Effector memory CD4-positive, alpha-beta T cell (primary cell): Measurements from ENCODE around the gene CTAG2.

Source experiments
- DNase-seq, 3 donors: peaks; one replicate each; pipeline ENCODE4 v3.0.0-alpha.2; 2020
- H3K27ac ChIP-seq: 2 replicates; pipeline ENCODE4 v1.7.0; 2013; ENCODE audit warnings: mild to moderate bottlenecking, low read length, moderate library complexity; ENCODE audit not compliant: insufficient read depth, poor library complexity, severe bottlenecking
- H3K27me3 ChIP-seq: replicated peaks from 2 replicates; pipeline ENCODE4 v1.7.0; 2013; ENCODE audit warnings: mild to moderate bottlenecking, low read length; ENCODE audit not compliant: insufficient read depth, control insufficient read depth, poor library complexity, severe bottlenecking
- H3K36me3 ChIP-seq: 2 replicates; pipeline ENCODE4 v1.7.0; 2013; ENCODE audit warnings: mild to moderate bottlenecking, low read length, moderate library complexity; ENCODE audit not compliant: control insufficient read depth, insufficient read depth
- H3K4me1 ChIP-seq: 2 replicates; pipeline ENCODE4 v1.7.0; 2013; ENCODE audit warnings: low read length, mild to moderate bottlenecking; ENCODE audit not compliant: control insufficient read depth, insufficient read depth, poor library complexity, severe bottlenecking
- H3K4me3 ChIP-seq: 2 replicates; pipeline ENCODE4 v1.7.0; 2013; ENCODE audit warnings: low read length, low read depth, mild to moderate bottlenecking; ENCODE audit not compliant: insufficient read depth, poor library complexity, severe bottlenecking
- H3K9me3 ChIP-seq: 2 replicates; pipeline ENCODE4 v1.7.0; 2013; ENCODE audit warnings: mild to moderate bottlenecking, low read length, moderate library complexity; ENCODE audit not compliant: control insufficient read depth

Gene CTAG2

DNA sequence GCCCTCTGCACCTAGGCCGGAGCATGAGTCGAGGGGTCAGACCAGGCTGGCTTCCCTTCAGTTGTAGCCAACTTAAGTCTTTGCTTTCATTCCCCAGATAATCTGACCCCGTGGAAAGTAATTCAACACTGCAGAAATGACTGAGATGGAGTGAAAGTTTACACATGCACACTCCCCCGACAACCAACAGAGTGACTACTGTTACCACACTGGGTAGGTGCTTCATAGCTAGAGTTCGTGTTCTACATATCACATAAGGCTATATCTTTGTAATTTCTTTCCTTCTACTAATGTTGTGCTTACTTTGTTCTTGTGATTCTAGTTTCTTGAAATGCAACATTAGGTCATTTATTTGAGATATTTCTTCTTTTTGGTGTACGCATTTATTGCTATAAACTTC is 7.2 kb upstream of the CTAG2 start:
- H3K4me3 ChIP-seq, result no peak overlapping the region
- no peaks in the 10 kb centered on the region for H3K4me1 ChIP-seq
- no peak for DNase-seq
- H3K27ac ChIP-seq, result no peak overlapping the region
- H3K9me3 ChIP-seq, result no peaks in the 10 kb centered on the region
- no peaks in the 10 kb centered on the region for H3K27me3 ChIP-seq
- H3K36me3 ChIP-seq, result no peaks in the 10 kb centered on the region

DNA sequence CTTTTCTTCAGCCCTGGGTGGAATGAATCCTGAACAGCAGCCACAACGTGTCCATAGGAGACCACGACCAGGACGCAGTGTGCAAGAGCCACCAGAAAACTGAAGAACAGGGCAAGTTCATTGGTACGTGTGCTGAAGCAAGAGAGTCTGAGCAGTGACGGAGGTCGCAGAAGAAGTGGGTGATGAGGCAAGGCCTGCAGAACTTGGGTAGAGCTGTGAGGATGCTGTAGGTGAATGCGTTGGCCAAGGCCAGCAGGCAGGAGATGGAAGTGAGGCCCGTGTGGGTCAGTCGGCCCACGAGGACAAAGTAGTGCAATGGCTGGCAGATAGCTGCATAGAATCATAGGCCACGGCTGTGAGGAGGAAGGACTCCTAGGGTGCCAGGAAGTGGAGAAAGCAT is 5.6 kb upstream of the CTAG2 start:
- Histone ChIP-seq H3K4me3 (no peak overlapping the region), H3K36me3 (no peaks in the 10 kb centered on the region)

GRCh38 chrX:154658187-154658586 is 4.8 kb upstream of the CTAG2 start:
- no peak for DNase-seq
- Histone ChIP-seq H3K27ac (no peak overlapping the region), H3K27me3 (no peaks in the 10 kb centered on the region), H3K9me3 (no peaks in the 10 kb centered on the region), H3K4me3 (no peak overlapping the region), H3K36me3 (no peaks in the 10 kb centered on the region), H3K4me1 (no peaks in the 10 kb centered on the region)

More for the DNA sequence above, 5.6 kb upstream of the CTAG2 start:
- Histone ChIP-seq H3K4me1 (no peaks in the 10 kb centered on the region), H3K27ac (no peak overlapping the region), H3K9me3 (no peaks in the 10 kb centered on the region), H3K27me3 (no peaks in the 10 kb centered on the region)
- no peak for DNase-seq

DNA sequence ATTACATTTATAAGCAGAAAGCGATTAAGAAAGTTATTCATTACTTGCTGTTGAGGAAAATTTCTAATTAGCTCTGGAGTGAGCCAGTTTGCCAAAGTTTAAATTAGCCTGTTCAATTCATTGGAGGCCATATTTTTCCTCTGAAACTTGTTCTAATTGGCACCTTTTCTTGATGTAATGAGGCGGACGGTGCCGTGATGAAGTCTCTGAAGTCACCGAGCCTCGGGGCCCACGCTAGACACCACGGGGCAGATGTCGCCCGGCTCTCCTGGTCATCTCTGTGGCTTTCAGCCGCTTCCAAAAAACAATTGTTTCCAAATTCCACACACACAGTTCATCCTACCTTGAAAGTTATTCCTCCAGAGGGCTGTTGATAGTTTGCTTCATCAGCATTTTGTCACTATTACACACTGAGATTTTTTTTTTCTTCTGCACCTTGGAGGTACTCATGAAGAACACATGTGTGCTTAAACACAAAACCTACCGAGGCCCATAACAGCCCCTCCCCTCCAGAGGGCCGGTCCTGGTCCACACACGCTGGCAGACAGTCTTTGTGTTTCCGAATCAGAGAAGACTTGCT is 3.9 kb upstream of the CTAG2 start:
- Histone ChIP-seq H3K27ac (no peak overlapping the region), H3K4me3 (no peak overlapping the region), H3K36me3 (no peaks in the 10 kb centered on the region), H3K27me3 (no peaks in the 10 kb centered on the region), H3K9me3 (no peaks in the 10 kb centered on the region), H3K4me1 (no peaks in the 10 kb centered on the region)
- DNase-seq, result no peak

- no peaks in the 10 kb centered on the region for H3K4me1 ChIP-seq
- H3K9me3 ChIP-seq, result no peaks in the 10 kb centered on the region
- no peak overlapping the region for H3K27ac ChIP-seq
- no peaks in the 10 kb centered on the region for H3K27me3 ChIP-seq
- DNase-seq, result no peak
- H3K4me3 ChIP-seq, result no peak overlapping the region
- no peaks in the 10 kb centered on the region for H3K36me3 ChIP-seq
Observed at GRCh38 chrX:154655786-154656185, 2.4 kb upstream of the CTAG2 start.

DNA sequence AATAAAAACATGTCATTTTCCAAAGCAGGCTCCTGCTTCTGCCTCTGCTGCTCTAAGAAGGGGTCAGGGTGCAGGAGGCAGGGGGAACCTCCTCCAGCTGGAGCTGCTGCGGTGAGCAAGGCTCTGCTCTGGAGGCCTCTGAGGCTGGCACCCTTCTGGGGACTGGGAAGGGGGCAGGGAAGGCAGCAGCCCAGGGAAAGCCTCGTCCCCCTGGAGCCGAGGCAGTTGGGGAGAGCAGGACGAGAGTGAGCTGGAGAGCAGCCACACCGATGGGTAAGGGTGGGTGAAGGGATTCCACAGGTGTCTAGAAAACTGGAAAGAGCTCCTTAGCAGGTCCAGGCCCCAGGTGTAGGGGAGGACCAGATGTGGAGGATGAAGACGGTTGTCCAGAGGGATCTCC is 2.0 kb upstream of the CTAG2 start:
- no peak overlapping the region for H3K27ac ChIP-seq
- no peak for DNase-seq

DNA sequence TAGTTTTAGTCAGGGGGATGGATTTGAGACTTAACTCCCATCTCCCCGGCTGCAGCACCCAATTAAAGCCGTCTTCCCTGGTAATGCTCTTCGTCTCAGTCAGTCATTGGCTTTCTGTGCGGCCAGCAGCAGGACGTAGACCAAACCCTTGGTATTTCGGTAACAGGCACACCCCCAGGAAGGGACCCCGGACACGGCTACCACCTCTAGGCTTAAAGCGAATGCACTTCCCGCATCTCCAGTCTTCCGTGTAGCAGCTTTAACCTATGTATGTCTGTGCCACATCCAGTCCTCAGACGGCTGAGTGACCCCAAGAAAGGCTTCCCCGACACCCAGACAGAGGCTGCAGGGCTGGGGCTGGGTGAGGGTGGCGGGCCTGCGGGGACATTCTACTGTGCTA is 1.5 kb upstream of the CTAG2 start:
- Histone ChIP-seq H3K36me3 (no peaks in the 10 kb centered on the region), H3K9me3 (no peaks in the 10 kb centered on the region), H3K27ac (no peak overlapping the region), H3K4me3 (no peak overlapping the region), H3K27me3 (no peaks in the 10 kb centered on the region), H3K4me1 (no peaks in the 10 kb centered on the region)
- no peak for DNase-seq

More for the DNA sequence above, 2.0 kb upstream of the CTAG2 start:
- no peaks in the 10 kb centered on the region for H3K36me3 ChIP-seq
- no peaks in the 10 kb centered on the region for H3K4me1 ChIP-seq
- no peaks in the 10 kb centered on the region for H3K9me3 ChIP-seq
- H3K4me3 ChIP-seq, result no peak overlapping the region
- no peaks in the 10 kb centered on the region for H3K27me3 ChIP-seq

DNA sequence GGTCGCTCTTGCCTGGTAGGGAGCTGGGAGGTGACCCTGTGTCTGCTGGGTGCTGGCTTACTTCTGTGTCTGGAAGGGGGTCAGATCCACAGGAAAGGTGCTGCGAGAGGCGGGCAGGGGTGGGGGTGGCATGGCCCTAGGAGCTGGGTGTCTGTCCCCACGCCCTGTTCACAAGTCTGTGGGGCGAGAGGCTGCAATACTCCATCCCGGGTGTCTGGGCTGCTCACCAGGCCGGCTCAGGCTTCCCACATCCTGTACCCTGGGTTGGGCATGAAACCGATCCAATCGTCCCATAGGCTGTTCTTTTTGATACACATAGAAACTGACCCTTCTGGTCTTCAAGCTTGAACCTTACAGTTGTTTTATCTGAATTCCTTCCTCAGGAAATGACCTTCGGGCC is 993 bp upstream of the CTAG2 start:
- H3K4me1 ChIP-seq, result no peaks in the 10 kb centered on the region
- H3K4me3 ChIP-seq, result no peak overlapping the region
- no peaks in the 10 kb centered on the region for H3K9me3 ChIP-seq
- no peaks in the 10 kb centered on the region for H3K36me3 ChIP-seq
- no peak overlapping the region for H3K27ac ChIP-seq
- H3K27me3 ChIP-seq, result no peaks in the 10 kb centered on the region
- DNase-seq, result no peak

- no peak for DNase-seq
- H3K4me3 ChIP-seq, result no peak overlapping the region
Observed at GRCh38 chrX:154653048-154653401, 354 bp downstream of the CTAG2 start.

GRCh38 chrX:154652311-154653047 is 900 bp downstream of the CTAG2 start:
- Histone ChIP-seq H3K4me1 (no peaks in the 10 kb centered on the region), H3K27ac (no peak overlapping the region), H3K9me3 (no peaks in the 10 kb centered on the region), H3K36me3 (no peaks in the 10 kb centered on the region), H3K27me3 (no peaks in the 10 kb centered on the region), H3K4me3 (no peak overlapping the region)
- no peak for DNase-seq

More at GRCh38 chrX:154653048-154653401, 354 bp downstream of the CTAG2 start:
- Histone ChIP-seq H3K27ac (no peak overlapping the region), H3K4me1 (no peaks in the 10 kb centered on the region), H3K9me3 (no peaks in the 10 kb centered on the region), H3K27me3 (no peaks in the 10 kb centered on the region), H3K36me3 (no peaks in the 10 kb centered on the region)
